Karpas-422 (cell line): ENCODE measurements around the gene SNX21. TPM values are rescaled to one million over a fixed set of nuclear protein-coding genes. Genes with fewer than 3 reads are reported as not detected.
A peak's percentile ranks its signal among the peaks of the same experiment; 100 is the strongest.

Experiments used
- DNase-seq: peaks from one replicate; pipeline ENCODE4 v3.0.0-alpha.2; 2015
- H2AFZ ChIP-seq: fragments of 200-600 bp; sonication (generic); 2 replicates; pipeline ENCODE4 v1.6.1; 2014; ENCODE audit warnings: antibody characterized with exemption, low read length, mixed read lengths
- H3K27ac ChIP-seq: fragments of 200-600 bp; sonication (generic); 2 replicates; pipeline ENCODE4 v1.5.1; 2014; ENCODE audit warnings: mild to moderate bottlenecking, low read length, moderate library complexity
- H3K27me3 ChIP-seq: fragments of 200-600 bp; sonication (generic); 2 replicates; pipeline ENCODE4 v1.6.1; 2014; ENCODE audit warnings: low read length, mixed read lengths
- H3K36me3 ChIP-seq: fragments of 200-600 bp; sonication (generic); 2 replicates; pipeline ENCODE4 v1.6.1; 2014; ENCODE audit warnings: low read length, mixed read lengths; ENCODE audit not compliant: insufficient read depth
- H3K4me1 ChIP-seq: fragments of 200-600 bp; sonication (generic); 2 replicates; pipeline ENCODE4 v1.6.1; 2014; ENCODE audit warnings: mild to moderate bottlenecking, low read length, mixed read lengths
- H3K4me2 ChIP-seq: fragments of 200-600 bp; sonication (generic); 2 replicates; pipeline ENCODE4 v1.6.1; 2014; ENCODE audit warnings: low read length, low read depth, mild to moderate bottlenecking; ENCODE audit not compliant: poor library complexity, severe bottlenecking
- H3K4me3 ChIP-seq: fragments of 200-600 bp; sonication (generic); 2 replicates; pipeline ENCODE4 v1.5.1; 2014; ENCODE audit warnings: mild to moderate bottlenecking, antibody characterized with exemption, low read length, mixed read lengths
- H3K79me2 ChIP-seq: fragments of 200-600 bp; sonication (generic); 2 replicates; pipeline ENCODE4 v1.6.1; 2014; ENCODE audit warnings: mild to moderate bottlenecking, low read length, mixed read lengths
- H3K9ac ChIP-seq: fragments of 200-600 bp; sonication (generic); 2 replicates; pipeline ENCODE4 v1.6.0; 2014; ENCODE audit warnings: low read length
- H3K9me2 ChIP-seq: fragments of 200-600 bp; sonication (generic), shearing (Covaris generic); replicated peaks from 2 replicates; pipeline ENCODE4 v1.6.0; 2014; ENCODE audit warnings: mild to moderate bottlenecking, low read length, moderate library complexity; ENCODE audit not compliant: insufficient read depth
- H3K9me3 ChIP-seq: fragments of 300-700, 200-600 bp; sonication (generic); 2 replicates; pipeline ENCODE4 v1.6.1; 2014; ENCODE audit warnings: low read length, mixed read lengths
- H4K20me1 ChIP-seq: fragments of 200-600 bp; sonication (generic); 2 replicates; pipeline ENCODE4 v1.6.1; 2014; ENCODE audit warnings: mild to moderate bottlenecking, antibody characterized with exemption, low read length, low read depth; ENCODE audit not compliant: insufficient read depth
- total RNA-seq: library from RNA; depleted of rRNA; stranded (reverse); fragments of >200 nt; shearing (Covaris generic); gene quantifications from 2 replicates; pipeline ENCODE4 v1.2.3, GENCODE V29; 2014; ENCODE audit warnings: low replicate concordance

Gene SNX21
- total RNA-seq, 1 experiment from 2014 or later: not detected

DNA sequence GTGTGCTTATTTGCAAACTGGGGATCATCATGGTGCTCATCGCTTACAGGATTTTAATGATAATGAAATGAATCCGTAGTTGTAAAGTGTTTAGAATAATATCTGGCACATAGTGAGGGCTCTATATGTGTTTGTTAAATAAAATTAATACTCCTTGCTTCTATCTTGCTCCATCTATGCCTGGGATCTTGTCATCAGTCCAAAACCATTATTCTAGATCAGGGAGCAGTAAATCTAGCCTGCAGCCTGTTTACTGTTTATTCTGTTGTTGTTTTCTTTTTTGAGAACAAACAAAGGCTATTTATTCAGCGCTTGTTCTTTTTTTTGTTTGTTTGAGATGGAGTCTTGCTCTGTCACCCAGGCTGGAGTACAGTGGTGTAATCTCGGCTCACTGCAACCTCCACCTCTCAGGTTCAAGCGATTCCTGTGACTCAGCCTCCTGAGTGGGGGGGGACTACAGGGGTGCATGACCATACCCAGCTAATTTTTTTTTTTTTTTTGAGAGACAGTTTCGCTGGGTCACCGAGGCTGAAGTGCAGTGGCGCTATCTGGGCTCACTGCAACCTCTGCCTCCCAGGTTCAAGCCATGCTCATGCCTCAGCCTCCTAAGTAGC lies 15.5 kb downstream of the SNX21 start:
- H3K4me1 ChIP-seq: no peaks in the 10 kb centered on the region
- H3K27ac ChIP-seq: no peak overlapping the region
- H3K79me2 ChIP-seq: no peaks in the 10 kb centered on the region
- H3K9me2 ChIP-seq: no peaks in the 10 kb centered on the region
- no peak overlapping the region for H3K9ac ChIP-seq
- no peak for DNase-seq
- H3K4me3 ChIP-seq: no peak overlapping the region
- H4K20me1 ChIP-seq: no peaks in the 10 kb centered on the region
- peaks cover 9% of the 10 kb centered on the region; the same call in 1 of the 2 replicates for H3K36me3 ChIP-seq
- no peak overlapping the region for H3K4me2 ChIP-seq
- no peak overlapping the region for H2AFZ ChIP-seq
- no peaks in the 10 kb centered on the region for H3K9me3 ChIP-seq
- no peaks in the 10 kb centered on the region for H3K27me3 ChIP-seq

DNA sequence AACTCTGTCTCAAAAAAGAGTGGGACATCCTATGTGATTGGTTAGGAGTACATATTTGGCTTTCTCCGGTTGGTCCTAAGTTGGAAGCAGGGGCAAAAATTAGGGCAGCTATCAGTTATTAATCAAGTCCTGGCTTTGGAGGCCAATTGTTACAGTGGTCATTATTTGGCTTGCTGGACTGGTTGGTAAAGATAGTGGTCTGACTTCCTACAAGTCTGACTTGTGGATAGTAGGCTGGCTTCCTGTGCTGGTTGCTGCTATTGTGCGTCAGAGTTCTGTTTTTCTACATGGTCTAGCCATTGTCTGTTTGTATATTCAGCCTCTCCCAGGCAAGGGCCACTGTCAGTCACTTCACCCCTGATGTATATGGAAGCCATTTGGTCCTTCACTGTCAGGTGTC lies 16.6 kb downstream of the SNX21 start:
- Histone ChIP-seq H3K9me2 (no peaks in the 10 kb centered on the region), H3K9ac (no peak overlapping the region), H3K79me2 (peaks cover 8% of the 10 kb centered on the region; the same call in 1 of the 2 replicates), H3K4me1 (no peaks in the 10 kb centered on the region), H4K20me1 (no peaks in the 10 kb centered on the region), H2AFZ (no peak overlapping the region), H3K27me3 (no peaks in the 10 kb centered on the region), H3K4me2 (no peak overlapping the region), H3K27ac (no peak overlapping the region), H3K36me3 (peaks cover 11% of the 10 kb centered on the region; the same call in 1 of the 2 replicates), H3K4me3 (no peak overlapping the region), H3K9me3 (no peaks in the 10 kb centered on the region)
- no peak for DNase-seq

- no peaks in the 10 kb centered on the region for H3K9me3 ChIP-seq
- H3K79me2 ChIP-seq: peaks cover 12% of the 10 kb centered on the region
- H2AFZ ChIP-seq: no peak overlapping the region
- no peak overlapping the region for H3K9ac ChIP-seq
- no peaks in the 10 kb centered on the region for H3K27me3 ChIP-seq
- no peaks in the 10 kb centered on the region for H4K20me1 ChIP-seq
- no peak for DNase-seq
- H3K36me3 ChIP-seq: peaks cover 11% of the 10 kb centered on the region; the same call in 1 of the 2 replicates
- no peak overlapping the region for H3K27ac ChIP-seq
- H3K4me2 ChIP-seq: no peak overlapping the region
- peaks cover 3% of the 10 kb centered on the region for H3K4me1 ChIP-seq
- H3K4me3 ChIP-seq: no peak overlapping the region
- H3K9me2 ChIP-seq: no peaks in the 10 kb centered on the region
Observed at GRCh38 chr20:45850926-45851325, 17.3 kb downstream of the SNX21 start.

DNA sequence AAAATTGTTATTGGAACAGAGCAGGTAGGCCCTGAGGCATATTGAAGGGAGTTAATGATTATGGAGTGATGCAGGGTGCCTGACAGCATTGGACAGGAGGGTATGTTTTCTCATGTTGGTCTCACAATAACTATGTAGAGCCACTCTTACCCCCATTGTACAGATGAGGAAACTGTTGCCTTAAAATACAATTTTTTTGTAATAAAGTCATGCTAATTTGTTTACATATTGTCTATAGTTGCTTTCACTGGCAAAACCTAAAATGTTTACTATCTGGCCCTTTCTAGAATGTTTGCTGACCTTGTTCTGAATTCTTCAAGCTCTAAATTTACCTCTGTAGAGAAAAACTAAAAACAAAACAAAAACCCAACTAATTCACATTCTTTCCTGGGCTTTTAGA lies 17.9 kb downstream of the SNX21 start:
- H2AFZ ChIP-seq: no peak overlapping the region
- no peaks in the 10 kb centered on the region for H3K9me2 ChIP-seq
- peaks cover 18% of the 10 kb centered on the region for H3K79me2 ChIP-seq
- peaks cover 8% of the 10 kb centered on the region for H3K4me1 ChIP-seq
- DNase-seq: no peak
- no peak overlapping the region for H3K4me3 ChIP-seq
- no peak overlapping the region for H3K9ac ChIP-seq
- no peak overlapping the region for H3K4me2 ChIP-seq
- H3K9me3 ChIP-seq: no peaks in the 10 kb centered on the region
- no peaks in the 10 kb centered on the region for H4K20me1 ChIP-seq
- no peaks in the 10 kb centered on the region for H3K27me3 ChIP-seq
- H3K27ac ChIP-seq: no peak overlapping the region
- H3K36me3 ChIP-seq: peaks cover 7% of the 10 kb centered on the region; the same call in 1 of the 2 replicates

- no peaks in the 10 kb centered on the region for H3K27me3 ChIP-seq
- H4K20me1 ChIP-seq: no peaks in the 10 kb centered on the region
- DNase-seq: no peak
- peaks cover 24% of the 10 kb centered on the region for H3K79me2 ChIP-seq
- H3K4me2 ChIP-seq: no peak overlapping the region
- no peak overlapping the region for H3K9ac ChIP-seq
- H3K4me3 ChIP-seq: no peak overlapping the region
- H2AFZ ChIP-seq: no peak overlapping the region
- peaks cover 9% of the 10 kb centered on the region for H3K4me1 ChIP-seq
- no peak overlapping the region for H3K27ac ChIP-seq
- no peaks in the 10 kb centered on the region for H3K9me3 ChIP-seq
- no peaks in the 10 kb centered on the region for H3K9me2 ChIP-seq
- 0 out of 2 replicates have a peak, but pooled peaks cover 6% of the 10 kb centered on the region for H3K36me3 ChIP-seq
Observed at GRCh38 chr20:45852326-45852725, 18.7 kb downstream of the SNX21 start.

- Histone ChIP-seq H2AFZ (no peak overlapping the region), H3K36me3 (0 out of 2 replicates have a peak, but pooled peaks cover 6% of the 10 kb centered on the region), H3K9ac (no peak overlapping the region), H3K4me2 (no peak overlapping the region), H3K27me3 (no peaks in the 10 kb centered on the region), H3K27ac (no peak overlapping the region), H3K79me2 (peaks cover 30% of the 10 kb centered on the region), H3K4me3 (no peak overlapping the region), H3K4me1 (peaks cover 15% of the 10 kb centered on the region), H3K9me2 (no peaks in the 10 kb centered on the region), H3K9me3 (no peaks in the 10 kb centered on the region), H4K20me1 (no peaks in the 10 kb centered on the region)
- no peak for DNase-seq
Observed at GRCh38 chr20:45853484-45853883, 19.9 kb downstream of the SNX21 start.

GRCh38 chr20:45857114-45857881 lies 23.7 kb downstream of the SNX21 start, which contains the start of the genes ACOT8 and ZSWIM3:
Gene ACOT8, minus strand, starts transcription at chr20:45857392. Its CDS starts 77 bp downstream, at chr20:45857315.
Gene ZSWIM3, plus strand, starts transcription at chr20:45857614. Its CDS starts 212 bp downstream, at chr20:45857826.
- peak within 1 kb of the TSS; percentile 99 for H3K4me2 ChIP-seq
- peak within 1 kb of the TSS; percentile 76 for H3K27ac ChIP-seq
- 0 out of 2 replicates have a peak, but pooled peaks cover 3% of the 10 kb centered on the region for H3K36me3 ChIP-seq
- H3K27me3 ChIP-seq: no peaks in the 10 kb centered on the region
- peak within 1 kb of the TSS; percentile 91 for H3K9ac ChIP-seq
- peaks cover 22% of the 10 kb centered on the region for H3K4me1 ChIP-seq
- no peaks in the 10 kb centered on the region for H3K9me3 ChIP-seq
- H2AFZ ChIP-seq: peak within 1 kb of the TSS; percentile 96
- no peaks in the 10 kb centered on the region for H4K20me1 ChIP-seq
- no peaks in the 10 kb centered on the region for H3K9me2 ChIP-seq
- peaks cover 45% of the 10 kb centered on the region for H3K79me2 ChIP-seq
- H3K4me3 ChIP-seq: peak within 1 kb of the TSS; percentile 77
- peak; percentile 100 for DNase-seq

DNA sequence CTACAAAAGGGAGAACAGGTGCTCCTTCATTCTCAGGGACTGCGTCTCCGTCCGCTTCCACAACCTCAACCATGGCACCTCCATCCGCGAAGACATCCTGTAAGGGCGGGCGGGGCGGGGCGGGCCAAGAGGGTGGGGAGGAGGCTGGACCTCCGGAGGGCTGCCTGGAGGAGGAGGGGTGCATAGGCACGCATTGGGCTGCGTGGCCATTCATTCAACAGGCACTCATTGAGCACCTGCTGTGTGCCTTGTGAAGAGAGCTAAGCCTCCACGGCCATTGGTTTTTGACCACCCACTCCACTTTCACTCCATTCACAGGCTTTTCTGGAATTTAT lies 24.2 kb downstream of the SNX21 start:
- peak; percentile 83 for DNase-seq

More for the DNA sequence above, 24.2 kb downstream of the SNX21 start:
- Histone ChIP-seq H4K20me1 (no peaks in the 10 kb centered on the region), H3K36me3 (0 out of 2 replicates have a peak, but pooled peaks cover 3% of the 10 kb centered on the region), H3K4me1 (peaks cover 22% of the 10 kb centered on the region), H3K9me3 (no peaks in the 10 kb centered on the region), H2AFZ (peak overlapping the region; percentile 96), H3K9me2 (no peaks in the 10 kb centered on the region), H3K27ac (peak overlapping the region; percentile 76), H3K9ac (peak overlapping the region; percentile 91), H3K27me3 (no peaks in the 10 kb centered on the region), H3K79me2 (peaks cover 47% of the 10 kb centered on the region), H3K4me2 (peak overlapping the region; percentile 99), H3K4me3 (peak overlapping the region; percentile 77)
